Sigmoid colon (tissue), 4 donors: ENCODE results near the gene EEF1A2.

Experiments
- EP300 ChIP-seq, 4 donors: sonication (generic); formaldehyde crosslinking; IDR thresholded peaks; one replicate each; pipeline ENCODE4 v1.6.1; 2017; ENCODE audit warnings: antibody characterized with exemption in 4 of 4
- POLR2A ChIP-seq, 2 donors: fragments of 450-650 bp; IDR thresholded peaks; one replicate each; pipeline ENCODE4 v1.6.1; 2016; ENCODE audit warnings: antibody characterized with exemption in 2 of 2, mild to moderate bottlenecking in 2 of 2, moderate library complexity in 2 of 2
- POLR2AphosphoS5 ChIP-seq, 4 donors: sonication (generic); formaldehyde crosslinking; IDR thresholded peaks; one replicate each; pipeline ENCODE4 v1.6.1; 2017; ENCODE audit warnings: antibody characterized with exemption in 4 of 4
- TF ChIP-seq, protein P1 (sequence below), 4 experiments: fragments of 450-650 bp in 3 of 4; fragments of 200-600 bp in 1 of 4; IDR thresholded peaks; one replicate each; pipeline ENCODE4 v1.5.1; 2016 to 2019; ENCODE audit warnings: antibody characterized with exemption in 4 of 4, mild to moderate bottlenecking in 3 of 4, moderate library complexity in 2 of 4

DNA sequence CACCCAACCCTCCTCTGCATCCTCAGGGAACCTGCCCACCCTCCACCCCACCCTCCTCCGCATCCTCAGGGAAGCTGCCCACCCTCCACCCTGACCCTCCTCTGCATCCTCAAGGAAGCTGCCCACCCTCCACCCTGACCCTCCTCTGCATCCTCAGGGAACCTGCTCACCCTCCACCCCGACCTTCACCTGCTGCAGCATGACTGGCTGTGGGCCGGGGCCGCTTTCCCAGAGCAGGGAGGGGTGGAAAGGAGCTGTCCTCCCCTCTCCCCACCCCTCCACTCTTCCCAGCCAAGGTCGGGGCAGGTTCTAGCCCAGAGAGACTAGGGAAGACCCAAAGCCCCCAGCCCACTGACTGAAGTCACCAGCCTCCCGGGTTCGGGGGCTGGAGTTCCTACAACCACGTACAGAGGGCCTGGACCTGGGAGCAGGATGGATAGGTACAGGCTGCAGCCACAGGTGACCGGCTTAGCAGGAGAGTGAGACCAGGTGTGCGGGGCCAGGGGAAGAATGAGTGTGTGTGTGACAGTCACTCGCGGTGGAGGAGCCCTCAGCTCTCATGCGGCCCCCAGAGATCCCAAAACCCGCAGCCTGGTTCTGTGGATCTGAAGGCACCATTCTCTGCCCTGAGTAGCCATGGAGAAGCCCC, 11.6 kb downstream of the EEF1A2 start:
- no peak for TF ChIP-seq POLR2A (IDR thresholded peaks at IDR 0.05)
- TF ChIP-seq, protein P1, sequence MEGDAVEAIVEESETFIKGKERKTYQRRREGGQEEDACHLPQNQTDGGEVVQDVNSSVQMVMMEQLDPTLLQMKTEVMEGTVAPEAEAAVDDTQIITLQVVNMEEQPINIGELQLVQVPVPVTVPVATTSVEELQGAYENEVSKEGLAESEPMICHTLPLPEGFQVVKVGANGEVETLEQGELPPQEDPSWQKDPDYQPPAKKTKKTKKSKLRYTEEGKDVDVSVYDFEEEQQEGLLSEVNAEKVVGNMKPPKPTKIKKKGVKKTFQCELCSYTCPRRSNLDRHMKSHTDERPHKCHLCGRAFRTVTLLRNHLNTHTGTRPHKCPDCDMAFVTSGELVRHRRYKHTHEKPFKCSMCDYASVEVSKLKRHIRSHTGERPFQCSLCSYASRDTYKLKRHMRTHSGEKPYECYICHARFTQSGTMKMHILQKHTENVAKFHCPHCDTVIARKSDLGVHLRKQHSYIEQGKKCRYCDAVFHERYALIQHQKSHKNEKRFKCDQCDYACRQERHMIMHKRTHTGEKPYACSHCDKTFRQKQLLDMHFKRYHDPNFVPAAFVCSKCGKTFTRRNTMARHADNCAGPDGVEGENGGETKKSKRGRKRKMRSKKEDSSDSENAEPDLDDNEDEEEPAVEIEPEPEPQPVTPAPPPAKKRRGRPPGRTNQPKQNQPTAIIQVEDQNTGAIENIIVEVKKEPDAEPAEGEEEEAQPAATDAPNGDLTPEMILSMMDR (IDR thresholded peaks at IDR 0.05) = no peak
- no peak for TF ChIP-seq POLR2AphosphoS5 (IDR thresholded peaks at IDR 0.05)
- TF ChIP-seq EP300 (IDR thresholded peaks at IDR 0.05) = no peak
